SK-N-MC (cell line): ENCODE results near the gene PCDHA1.

Source experiments
- EZH2 ChIP-seq: fragments of 200-600 bp; sonication (generic); IDR thresholded peaks from one replicate; pipeline ENCODE4 v1.6.1; 2017; ENCODE audit warnings: antibody characterized with exemption
- FOXP2 ChIP-seq: optimal IDR thresholded peaks from 2 replicates; pipeline ENCODE3; 2011; ENCODE audit warnings: mild to moderate bottlenecking, moderate library complexity; ENCODE audit not compliant: insufficient read depth; ENCODE audit errors: extremely low read length, control extremely low read depth
- POLR2AphosphoS5 ChIP-seq: IDR thresholded peaks from 2 replicates; pipeline ENCODE4 v1.6.1; 2012; ENCODE audit warnings: mild to moderate bottlenecking, low read depth, low read length, borderline replicate concordance

DNA sequence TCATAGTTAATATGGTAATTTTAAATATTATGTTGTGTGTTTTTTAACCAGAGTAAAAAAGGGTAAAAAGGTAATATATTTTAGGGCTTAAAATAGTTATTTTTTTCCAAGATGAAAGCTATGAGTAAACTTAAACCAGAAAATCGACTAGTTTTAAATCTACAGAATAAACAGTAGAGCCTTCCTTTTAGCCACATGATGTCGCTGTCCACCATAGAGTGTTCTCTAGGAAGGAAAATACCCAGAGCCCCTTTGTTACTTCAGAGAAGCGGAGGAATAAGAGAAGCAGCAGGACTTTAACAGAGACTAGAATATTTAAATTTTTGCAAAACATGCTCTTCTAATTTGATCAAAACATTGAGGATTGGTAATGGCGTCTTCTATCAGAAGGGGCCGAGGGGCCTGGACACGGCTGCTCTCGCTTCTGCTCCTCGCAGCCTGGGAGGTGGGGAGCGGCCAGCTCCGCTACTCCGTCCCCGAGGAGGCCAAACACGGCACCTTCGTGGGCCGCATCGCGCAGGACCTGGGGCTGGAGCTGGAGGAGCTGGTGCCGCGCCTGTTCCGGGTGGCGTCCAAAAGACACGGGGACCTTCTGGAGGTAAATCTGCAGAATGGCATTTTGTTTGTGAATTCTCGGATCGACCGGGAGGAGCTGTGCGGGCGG lies 8.8 kb downstream of the PCDHA1 start, which contains the start of gene PCDHA2:
- TF ChIP-seq POLR2AphosphoS5 = no peak
- TF ChIP-seq EZH2 = no peak
- no peak for TF ChIP-seq FOXP2
